ENCODE results near the gene AMER2. TPM values are rescaled to one million over a fixed set of nuclear protein-coding genes. Genes with fewer than 3 reads are reported as not detected.

Gene AMER2
- total and polyA plus RNA-seq, 2 experiments from 2014 or later = 0.31 to 0.76 TPM

GRCh38 chr13:25178070-25178469, 6.0 kb upstream of the AMER2 start:
- Histone ChIP-seq H4K20me1 (replicated peaks; ENCODE audit: insufficient read depth) (no peaks in the 10 kb centered on the region), H2AFZ (no peak overlapping the region), H3K36me3 (ENCODE audit: insufficient read depth) (no peaks in the 10 kb centered on the region), H3K79me2 (replicated peaks; ENCODE audit: insufficient read depth) (no peaks in the 10 kb centered on the region), H3K4me3 (no peak overlapping the region), H3K4me2 (no peak overlapping the region), H3K9me2 (ENCODE audit: insufficient read depth) (peaks cover 6% of the 10 kb centered on the region; the same call in 1 of the 2 replicates), H3K4me1 (ENCODE audit: insufficient read depth) (peaks cover 20% of the 10 kb centered on the region), H3K27me3 (ENCODE audit: insufficient read depth) (peaks cover 13% of the 10 kb centered on the region), H3F3A (replicated peaks; ENCODE audit: low read depth) (no peaks in the 10 kb centered on the region), H3K27ac (ENCODE audit: low read depth) (no peak overlapping the region)
- peaks cover 23% of the 10 kb centered on the region for H3K4me1 Mint-ChIP-seq
- TF ChIP-seq NANOG (IDR thresholded peaks at IDR 0.05; ENCODE audit: borderline replicate concordance) = no peak
- TF ChIP-seq EZH2 (IDR thresholded peaks at IDR 0.05; ENCODE audit: low read depth, unreplicated experiment) = no peak
- no peak for TF ChIP-seq ZNF331 (CRISPR knock-in tag; IDR thresholded peaks at IDR 0.05; ENCODE audit: low read depth)
- TF ChIP-seq STAT1 (IDR thresholded peaks at IDR 0.05; ENCODE audit: unreplicated experiment) = no peak
- no peak for TF ChIP-seq CTCF (conservative IDR thresholded peaks at IDR 0.05; ENCODE audit: low read depth in 2 of 2)
- TF ChIP-seq CREB1 (CRISPR knock-in tag; IDR thresholded peaks at IDR 0.05; ENCODE audit: low read depth) = no peak
- no peak for TF ChIP-seq ETS1 (IDR thresholded peaks at IDR 0.05)
- TF ChIP-seq JUNB (IDR thresholded peaks at IDR 0.05; ENCODE audit: unreplicated experiment) = no peak
- TF ChIP-seq ZNF462 (CRISPR knock-in tag; IDR thresholded peaks at IDR 0.05) = no peak
- no peak for TF ChIP-seq REST (IDR thresholded peaks at IDR 0.05; ENCODE audit: unreplicated experiment)
- no peak for TF ChIP-seq EZH2phosphoT487 (IDR thresholded peaks at IDR 0.05; ENCODE audit: unreplicated experiment)
- TF ChIP-seq ZNF114 (CRISPR knock-in tag; IDR thresholded peaks at IDR 0.05) = no peak
- no peak for TF ChIP-seq POLR2AphosphoS5 (IDR thresholded peaks at IDR 0.05; ENCODE audit: low read depth)
- DNase-seq (ENCODE audit: low spot score) (no peak), ATAC-seq (no peak)
- no peaks in the 10 kb centered on the region for H3K9me3 Mint-ChIP-seq
- no peak overlapping the region for H3K27ac Mint-ChIP-seq
- H3K4me3 Mint-ChIP-seq = no peak overlapping the region
- H3K36me3 Mint-ChIP-seq (ENCODE audit: low read depth) = no peaks in the 10 kb centered on the region
- peaks cover 11% of the 10 kb centered on the region for H3K27me3 Mint-ChIP-seq (ENCODE audit: insufficient read depth, low read depth, poor library complexity)

Measured in GM23338 (cell line).